ENCODE results near the gene ASTN2.

ASTN2 gene

GRCh38 chr9:117134826-117135500 is 279.9 kb downstream of the ASTN2 start:
- FAIRE-seq = no peak
- DNase-seq (ENCODE audit: insufficient read length, low spot score) = no peak

- no peak for FAIRE-seq
- DNase-seq (ENCODE audit: insufficient read length, low spot score) = no peak
Observed at GRCh38 chr9:117126871-117127270, 288.0 kb downstream of the ASTN2 start.

GRCh38 chr9:117125531-117125930 is 289.3 kb downstream of the ASTN2 start:
- no peak for DNase-seq (ENCODE audit: insufficient read length, low spot score)
- no peak for FAIRE-seq

- DNase-seq (ENCODE audit: insufficient read length, low spot score) = no peak
- no peak for FAIRE-seq
Observed at GRCh38 chr9:117123729-117124128, 291.1 kb downstream of the ASTN2 start.

GRCh38 chr9:117122953-117123352 is 291.9 kb downstream of the ASTN2 start:
- no peak for DNase-seq (ENCODE audit: insufficient read length, low spot score)
- no peak for FAIRE-seq

GRCh38 chr9:117122102-117122501 is 292.8 kb downstream of the ASTN2 start:
- DNase-seq (ENCODE audit: insufficient read length, low spot score) (no peak), FAIRE-seq (no peak)

GRCh38 chr9:117121316-117121715 is 293.5 kb downstream of the ASTN2 start:
- FAIRE-seq = no peak
- DNase-seq (ENCODE audit: insufficient read length, low spot score) = no peak

- DNase-seq (ENCODE audit: insufficient read length, low spot score) (no peak), FAIRE-seq (no peak)
Observed at GRCh38 chr9:117120061-117120460, 294.8 kb downstream of the ASTN2 start.

GRCh38 chr9:117116084-117116483 is 298.8 kb downstream of the ASTN2 start:
- no peak for FAIRE-seq
- DNase-seq (ENCODE audit: insufficient read length, low spot score) = no peak

GRCh38 chr9:117114768-117115167 is 300.1 kb downstream of the ASTN2 start:
- DNase-seq (ENCODE audit: insufficient read length, low spot score) = no peak

GRCh38 chr9:117104716-117105495 is 310.0 kb downstream of the ASTN2 start:
- DNase-seq (ENCODE audit: insufficient read length, low spot score) (no peak), FAIRE-seq (no peak)

More at GRCh38 chr9:117114768-117115167, 300.1 kb downstream of the ASTN2 start:
- no peak for FAIRE-seq

GRCh38 chr9:117104206-117104605 is 310.7 kb downstream of the ASTN2 start:
- FAIRE-seq (no peak), DNase-seq (ENCODE audit: insufficient read length, low spot score) (no peak)

- no peak for DNase-seq (ENCODE audit: insufficient read length, low spot score)
- no peak for FAIRE-seq
Observed at GRCh38 chr9:117103438-117104110, 311.3 kb downstream of the ASTN2 start.

GRCh38 chr9:117101008-117101407 is 313.8 kb downstream of the ASTN2 start:
- FAIRE-seq (no peak), DNase-seq (ENCODE audit: insufficient read length, low spot score) (no peak)

- DNase-seq (ENCODE audit: insufficient read length, low spot score) = no peak
- FAIRE-seq = no peak
Observed at GRCh38 chr9:117098331-117098730, 316.5 kb downstream of the ASTN2 start.

- DNase-seq (ENCODE audit: insufficient read length, low spot score) = no peak
- no peak for FAIRE-seq
Observed at GRCh38 chr9:117097761-117098160, 317.1 kb downstream of the ASTN2 start.

- no peak for FAIRE-seq
Observed at GRCh38 chr9:117096138-117096537, 318.7 kb downstream of the ASTN2 start.

GRCh38 chr9:117095081-117095480 is 319.8 kb downstream of the ASTN2 start:
- FAIRE-seq (no peak), DNase-seq (ENCODE audit: insufficient read length, low spot score) (no peak)

More at GRCh38 chr9:117096138-117096537, 318.7 kb downstream of the ASTN2 start:
- DNase-seq (ENCODE audit: insufficient read length, low spot score) = no peak

GRCh38 chr9:117093891-117094844 is 320.7 kb downstream of the ASTN2 start:
- DNase-seq (ENCODE audit: insufficient read length, low spot score) (no peak), FAIRE-seq (no peak)

GRCh38 chr9:117092582-117092981 is 322.3 kb downstream of the ASTN2 start:
- DNase-seq (ENCODE audit: insufficient read length, low spot score) (no peak), FAIRE-seq (no peak)

Data from HTR-8/SVneo (cell line).